A673 (cell line): ENCODE measurements around the gene ATG7. TPM values are rescaled to one million over a fixed set of nuclear protein-coding genes. Genes with fewer than 3 reads are reported as not detected.

Experiments used
- BruUV-seq: library from RNA; stranded (reverse); fragments of 400-500 nt; replicated peaks from 2 replicates; lab custom pipeline; 2021; lab: Mats Ljungman, UMichigan
- CTCF ChIA-PET: fragments of 300-600 bp; sonication (Branson Sonifier 250); formaldehyde crosslinking; loops from one replicate; lab custom pipeline; 2022; ENCODE audit warnings: antibody characterized with exemption; lab: Charles Lee
- POLR2A ChIA-PET: fragments of 300-600 bp; sonication (Branson Sonifier 250); formaldehyde crosslinking; loops from one replicate; lab custom pipeline; 2022; ENCODE audit warnings: antibody characterized with exemption; ENCODE audit not compliant: low non-redundant PET; lab: Charles Lee
- DNase-seq: peaks from one replicate; pipeline ENCODE4 v3.0.0-alpha.2; 2015; ENCODE audit warnings: low spot score
- H3K27ac ChIP-seq: fragments of 200-600 bp; sonication (generic); 2 replicates; pipeline ENCODE4 v1.5.1; 2016; ENCODE audit warnings: mixed run types, low read depth, mild to moderate bottlenecking, mixed read lengths, antibody characterized with exemption, low read length; ENCODE audit not compliant: poor library complexity, severe bottlenecking
- H3K27me3 ChIP-seq: fragments of 200-600 bp; sonication (generic); replicated peaks from 2 replicates; pipeline ENCODE4 v1.6.1; 2017; ENCODE audit warnings: mixed run types, low read depth, mild to moderate bottlenecking, mixed read lengths, antibody characterized with exemption, low read length; ENCODE audit not compliant: insufficient read depth, poor library complexity
- H3K36me3 ChIP-seq: fragments of 200-600 bp; sonication (generic); 2 replicates; pipeline ENCODE4 v1.6.1; 2016; ENCODE audit warnings: mixed run types, mild to moderate bottlenecking, mixed read lengths, antibody characterized with exemption, low read length; ENCODE audit not compliant: insufficient read depth, poor library complexity, severe bottlenecking
- H3K4me1 ChIP-seq: fragments of 200-600 bp; sonication (generic); 2 replicates; pipeline ENCODE4 v1.6.1; 2017; ENCODE audit warnings: mixed run types, mild to moderate bottlenecking, mixed read lengths, antibody characterized with exemption, low read length; ENCODE audit not compliant: insufficient read depth, poor library complexity, severe bottlenecking
- H3K4me3 ChIP-seq: fragments of 200-600 bp; sonication (generic); 2 replicates; pipeline ENCODE4 v1.5.1; 2016; ENCODE audit warnings: low read depth, mixed run types, mild to moderate bottlenecking, mixed read lengths, low read length; ENCODE audit not compliant: poor library complexity, severe bottlenecking
- H3K9me3 ChIP-seq: fragments of 200-600 bp; sonication (generic); 2 replicates; pipeline ENCODE4 v1.6.1; 2016; ENCODE audit warnings: mixed run types, low read depth, mild to moderate bottlenecking, mixed read lengths, antibody characterized with exemption, low read length; ENCODE audit not compliant: poor library complexity, severe bottlenecking
- EZH2 ChIP-seq: fragments of 200-600 bp; sonication (generic); IDR thresholded peaks from 2 replicates; pipeline ENCODE4 v1.6.1; 2017; ENCODE audit warnings: borderline replicate concordance, low read depth, mild to moderate bottlenecking, mixed read lengths, antibody characterized with exemption, low read length; ENCODE audit not compliant: poor library complexity, severe bottlenecking
- intact Hi-C: fragments of 100-400 bp; cut with micrococcal nuclease; formaldehyde crosslinking; loops from one replicate; pipeline ENCODE4 v1.10.0; 2022; ENCODE audit not compliant: unreplicated experiment
- total RNA-seq: library from RNA; stranded (reverse); gene quantifications from 2 replicates; pipeline ENCODE4 v1.2.3, GENCODE V29; 2021
- TF ChIP-seq, protein P1 (sequence below): fragments of 300-800, 200-600 bp; sonication (generic); conservative IDR thresholded peaks from 2 replicates; pipeline ENCODE4 v1.5.1; 2017; ENCODE audit warnings: low read depth, mild to moderate bottlenecking, antibody characterized with exemption, low read length, moderate library complexity, mixed read lengths

ATG7 gene
- total RNA-seq, 1 experiment from 2014 or later, result 30.9 TPM

GRCh38 chr3:11379238-11379823 is 107.1 kb downstream of the ATG7 start:
- ChIA-PET POLR2A (interaction anchor here (0.6 to 0.7 kb wide), 2 partner anchors 264 to 1680 kb away, joined by 4 to 9 read pairs; no protein-coding TSS in a partner anchor), CTCF (interaction anchor here (0.9 to 1.8 kb wide), 3 partner anchors 272 to 667 kb away, joined by 3 to 10 read pairs (median 3); no protein-coding TSS in a partner anchor)
- no peak overlapping the region for H3K4me3 ChIP-seq
- no peaks in the 10 kb centered on the region for H3K36me3 ChIP-seq
- TF ChIP-seq EZH2, result no peak
- TF ChIP-seq, protein P1, sequence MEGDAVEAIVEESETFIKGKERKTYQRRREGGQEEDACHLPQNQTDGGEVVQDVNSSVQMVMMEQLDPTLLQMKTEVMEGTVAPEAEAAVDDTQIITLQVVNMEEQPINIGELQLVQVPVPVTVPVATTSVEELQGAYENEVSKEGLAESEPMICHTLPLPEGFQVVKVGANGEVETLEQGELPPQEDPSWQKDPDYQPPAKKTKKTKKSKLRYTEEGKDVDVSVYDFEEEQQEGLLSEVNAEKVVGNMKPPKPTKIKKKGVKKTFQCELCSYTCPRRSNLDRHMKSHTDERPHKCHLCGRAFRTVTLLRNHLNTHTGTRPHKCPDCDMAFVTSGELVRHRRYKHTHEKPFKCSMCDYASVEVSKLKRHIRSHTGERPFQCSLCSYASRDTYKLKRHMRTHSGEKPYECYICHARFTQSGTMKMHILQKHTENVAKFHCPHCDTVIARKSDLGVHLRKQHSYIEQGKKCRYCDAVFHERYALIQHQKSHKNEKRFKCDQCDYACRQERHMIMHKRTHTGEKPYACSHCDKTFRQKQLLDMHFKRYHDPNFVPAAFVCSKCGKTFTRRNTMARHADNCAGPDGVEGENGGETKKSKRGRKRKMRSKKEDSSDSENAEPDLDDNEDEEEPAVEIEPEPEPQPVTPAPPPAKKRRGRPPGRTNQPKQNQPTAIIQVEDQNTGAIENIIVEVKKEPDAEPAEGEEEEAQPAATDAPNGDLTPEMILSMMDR, result peak; percentile 71
- H3K27me3 ChIP-seq, result no peaks in the 10 kb centered on the region
- peaks cover 7% of the 10 kb centered on the region for H3K4me1 ChIP-seq
- BruUV-seq, result no TSS peak
- H3K27ac ChIP-seq, result no peak overlapping the region
- H3K9me3 ChIP-seq, result no peaks in the 10 kb centered on the region
- intact Hi-C loops, result loop anchor here (2.0 to 10.0 kb wide), 2 partner anchors 425 to 455 kb away; no protein-coding TSS in a partner anchor
- peak; percentile 65 for DNase-seq

DNA sequence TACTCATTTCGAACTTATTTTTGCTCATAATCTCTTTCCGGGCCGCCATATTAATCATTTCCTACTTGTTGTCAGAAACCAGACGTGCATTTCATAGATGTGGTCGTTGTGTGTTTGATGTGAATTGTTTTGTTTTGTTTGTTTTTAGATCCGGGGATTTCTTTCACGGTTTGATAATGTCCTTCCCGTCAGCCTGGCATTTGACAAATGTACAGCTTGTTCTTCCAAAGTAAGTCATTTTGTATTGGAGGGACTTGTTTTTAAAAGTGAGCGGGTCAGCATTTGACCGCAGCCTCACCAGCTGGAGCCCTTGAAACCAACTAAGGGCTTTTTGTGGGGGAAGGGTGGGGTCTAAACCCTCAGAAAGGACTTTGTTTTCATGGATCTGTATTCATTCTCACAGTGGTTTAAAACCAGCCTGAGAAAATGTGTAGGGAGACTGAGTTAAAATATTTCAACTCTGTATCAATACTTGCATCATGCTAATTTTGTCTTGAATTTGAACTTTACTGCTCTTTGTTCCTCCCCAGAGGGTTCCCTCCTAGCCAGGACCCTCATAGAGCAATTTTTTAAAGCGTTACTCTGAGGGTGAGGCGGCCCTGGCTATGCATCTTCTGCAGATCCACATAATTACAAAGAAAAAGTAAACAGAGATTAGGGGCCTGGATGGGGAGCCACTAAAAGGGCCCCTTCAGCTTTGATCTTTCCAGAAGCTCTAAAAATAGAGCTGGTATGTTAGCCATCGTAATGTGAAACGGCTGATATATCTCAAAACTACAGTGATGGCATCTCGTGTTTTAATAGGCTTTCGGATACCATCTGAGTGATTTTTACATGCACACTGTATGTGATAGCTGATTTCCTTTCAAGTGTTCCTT is 107.9 kb downstream of the ATG7 start:
- DNase-seq, result no peak
- Histone ChIP-seq H3K9me3 (no peaks in the 10 kb centered on the region), H3K4me3 (no peak overlapping the region), H3K27me3 (no peaks in the 10 kb centered on the region), H3K27ac (no peak overlapping the region), H3K36me3 (no peaks in the 10 kb centered on the region), H3K4me1 (peaks cover 7% of the 10 kb centered on the region)
- TF ChIP-seq, protein P1, result no peak
- no peak for TF ChIP-seq EZH2
- no TSS peak for BruUV-seq
- ChIA-PET CTCF (interaction anchor here (1.3 to 1.8 kb wide), 2 partner anchors 271 to 424 kb away, joined by 3 to 10 read pairs; no protein-coding TSS in a partner anchor), POLR2A (interaction anchor here (0.6 to 0.7 kb wide), 2 partner anchors 263 to 1679 kb away, joined by 4 to 9 read pairs; no protein-coding TSS in a partner anchor)
- intact Hi-C loops, result loop anchor here (2.0 to 10.0 kb wide), 2 partner anchors 425 to 455 kb away; no protein-coding TSS in a partner anchor

DNA sequence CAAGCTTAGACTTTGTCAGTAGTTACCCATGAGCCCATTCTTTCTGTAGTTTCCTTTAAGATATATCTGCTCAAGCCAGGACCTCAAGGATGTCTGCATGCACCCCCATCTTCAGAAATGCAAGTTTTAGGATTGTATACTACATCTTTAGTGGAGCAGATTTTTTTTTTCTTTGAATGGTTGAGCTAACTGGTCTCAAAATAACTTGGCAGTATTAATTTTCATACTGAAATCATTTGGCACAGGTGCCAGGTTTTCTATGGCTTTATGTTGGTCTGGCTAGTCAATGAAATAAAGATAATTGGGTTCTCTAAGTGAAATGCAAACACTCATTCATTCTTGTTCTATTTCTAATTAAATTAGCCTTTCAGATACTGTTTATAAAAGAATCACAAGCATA is 108.9 kb downstream of the ATG7 start:
- no peak overlapping the region for H3K4me3 ChIP-seq
- H3K36me3 ChIP-seq, result no peaks in the 10 kb centered on the region
- no peaks in the 10 kb centered on the region for H3K9me3 ChIP-seq
- H3K27ac ChIP-seq, result no peak overlapping the region
- intact Hi-C loops, result no loop called here
- no peaks in the 10 kb centered on the region for H3K27me3 ChIP-seq
- H3K4me1 ChIP-seq, result peaks cover 7% of the 10 kb centered on the region
- TF ChIP-seq EZH2, result no peak
- TF ChIP-seq, protein P1, result no peak
- no TSS peak for BruUV-seq
- DNase-seq, result no peak
- CTCF ChIA-PET, result no interaction called here
- POLR2A ChIA-PET, result interaction anchor here (0.6 kb wide), 1 partner anchor 263 kb away, joined by 3 read pairs; the partner anchor contains the start of gene VGLL4
